SU-DHL-6 (cell line): ENCODE data around the gene TIMM9.

Experiments used
- H2AFZ ChIP-seq: fragments of 200-600 bp; sonication (generic); 2 replicates; pipeline ENCODE4 v1.6.1; 2014; ENCODE audit warnings: low read depth, mild to moderate bottlenecking, moderate library complexity, mixed read lengths, antibody characterized with exemption, low read length; ENCODE audit not compliant: severe bottlenecking
- H3F3A ChIP-seq: fragments of 200-600 bp; shearing (Covaris generic); 2 replicates; pipeline ENCODE4 v1.6.0; 2016; ENCODE audit warnings: antibody characterized with exemption, mild to moderate bottlenecking; ENCODE audit not compliant: insufficient read depth
- H3K27ac ChIP-seq: fragments of 200-600 bp; sonication (generic); 2 replicates; pipeline ENCODE4 v1.5.1; 2016; ENCODE audit warnings: low read depth, mild to moderate bottlenecking, low read length, moderate library complexity, mixed read lengths
- H3K27me3 ChIP-seq: fragments of 200-600 bp; sonication (generic), shearing (Covaris generic); 2 replicates; pipeline ENCODE4 v1.6.0; 2014; ENCODE audit warnings: mild to moderate bottlenecking, low read length
- H3K36me3 ChIP-seq: fragments of 200-600 bp; sonication (generic); 2 replicates; pipeline ENCODE4 v1.6.1; 2014; ENCODE audit warnings: mild to moderate bottlenecking, low read length, mixed read lengths
- H3K4me2 ChIP-seq: fragments of 300-600, 200-600 bp; shearing (Covaris generic), sonication (generic); 2 replicates; pipeline ENCODE4 v1.6.0; 2014; ENCODE audit warnings: low read length, low read depth, mild to moderate bottlenecking; ENCODE audit not compliant: poor library complexity, severe bottlenecking
- H3K4me3 ChIP-seq: fragments of 200-600 bp; sonication (generic); 2 replicates; pipeline ENCODE4 v1.5.1; 2014; ENCODE audit warnings: antibody characterized with exemption, low read length, mild to moderate bottlenecking, mixed read lengths; ENCODE audit not compliant: insufficient read depth, poor library complexity, severe bottlenecking
- H3K79me2 ChIP-seq: fragments of 200-600 bp; sonication (generic); 2 replicates; pipeline ENCODE4 v1.6.1; 2014; ENCODE audit warnings: mild to moderate bottlenecking, low read length, moderate library complexity; ENCODE audit not compliant: insufficient read depth
- H3K9ac ChIP-seq: fragments of 200-600 bp; sonication (generic); 2 replicates; pipeline ENCODE4 v1.7.0; 2014; ENCODE audit warnings: mild to moderate bottlenecking, low read length
- H3K9me2 ChIP-seq: fragments of 200-600 bp; sonication (generic); replicated peaks from 2 replicates; pipeline ENCODE4 v1.6.1; 2014; ENCODE audit warnings: low read length; ENCODE audit not compliant: insufficient read depth
- H3K9me3 ChIP-seq: fragments of 200-600 bp; sonication (generic); 2 replicates; pipeline ENCODE4 v1.6.1; 2014; ENCODE audit warnings: low read length, mixed read lengths; ENCODE audit not compliant: insufficient read depth
- H4K20me1 ChIP-seq: fragments of 200-600 bp; sonication (generic); 2 replicates; pipeline ENCODE4 v1.6.1; 2014; ENCODE audit warnings: low read depth, mild to moderate bottlenecking, antibody characterized with exemption, low read length, moderate library complexity, mixed read lengths
- CTCF ChIP-seq: fragments of 200-600 bp; sonication (generic); IDR thresholded peaks from one replicate; pipeline ENCODE4 v1.5.1; 2017; ENCODE audit warnings: antibody characterized with exemption, mild to moderate bottlenecking, low read length, moderate library complexity; ENCODE audit not compliant: insufficient read depth, poor library complexity, severe bottlenecking
- EZH2phosphoT487 ChIP-seq: fragments of 200-600 bp; sonication (generic), shearing (Covaris generic); conservative IDR thresholded peaks from 2 replicates; pipeline ENCODE4 v1.6.1; 2018; ENCODE audit warnings: mild to moderate bottlenecking, antibody characterized with exemption, low read length, moderate library complexity, mixed read lengths

The TIMM9 gene

GRCh38 chr14:58390830-58391229 lies 36.5 kb downstream of the TIMM9 start:
- Histone ChIP-seq H3K9me2 (no peaks in the 10 kb centered on the region), H3K9me3 (no peaks in the 10 kb centered on the region), H3K36me3 (no peaks in the 10 kb centered on the region), H3K4me2 (no peak overlapping the region), H3K79me2 (no peaks in the 10 kb centered on the region), H3K27ac (no peak overlapping the region), H3K27me3 (no peaks in the 10 kb centered on the region), H3F3A (no peaks in the 10 kb centered on the region), H3K4me3 (no peak overlapping the region), H2AFZ (no peak overlapping the region), H3K9ac (no peak overlapping the region), H4K20me1 (no peaks in the 10 kb centered on the region)
- TF ChIP-seq CTCF = no peak

GRCh38 chr14:58376791-58377190 lies 50.5 kb downstream of the TIMM9 start:
- Histone ChIP-seq H3K79me2 (no peaks in the 10 kb centered on the region), H3K27me3 (no peaks in the 10 kb centered on the region), H3K27ac (no peak overlapping the region), H3K9me2 (no peaks in the 10 kb centered on the region), H3F3A (no peaks in the 10 kb centered on the region; the same call in 1 of the 2 replicates), H3K4me2 (no peak overlapping the region), H2AFZ (no peak overlapping the region), H3K9ac (no peak overlapping the region), H4K20me1 (no peaks in the 10 kb centered on the region), H3K9me3 (no peaks in the 10 kb centered on the region), H3K36me3 (peaks cover 24% of the 10 kb centered on the region; the same call in 1 of the 2 replicates), H3K4me3 (no peak overlapping the region)
- TF ChIP-seq EZH2phosphoT487 (no peak), CTCF (no peak)

- no peak overlapping the region for H3K27ac ChIP-seq
- H3K36me3 ChIP-seq = peaks cover 52% of the 10 kb centered on the region; the same call in 1 of the 2 replicates
- H3K79me2 ChIP-seq = no peaks in the 10 kb centered on the region
- no peaks in the 10 kb centered on the region for H4K20me1 ChIP-seq
- no peaks in the 10 kb centered on the region for H3K9me2 ChIP-seq
- H3K4me2 ChIP-seq = no peak overlapping the region
- TF ChIP-seq EZH2phosphoT487 = no peak
- no peak overlapping the region for H3K9ac ChIP-seq
- no peaks in the 10 kb centered on the region for H3K9me3 ChIP-seq
- H3F3A ChIP-seq = peaks cover 4% of the 10 kb centered on the region; the same call in 1 of the 2 replicates
- no peaks in the 10 kb centered on the region for H3K27me3 ChIP-seq
- no peak overlapping the region for H3K4me3 ChIP-seq
- no peak overlapping the region for H2AFZ ChIP-seq
Measured at GRCh38 chr14:58368956-58369355, 58.4 kb downstream of the TIMM9 start.

GRCh38 chr14:58367296-58367695 lies 60.0 kb downstream of the TIMM9 start:
- H3K9me2 ChIP-seq = no peaks in the 10 kb centered on the region
- H2AFZ ChIP-seq = no peak overlapping the region
- H3K9me3 ChIP-seq = no peaks in the 10 kb centered on the region
- H3K27ac ChIP-seq = no peak overlapping the region
- no peaks in the 10 kb centered on the region for H4K20me1 ChIP-seq
- H3K9ac ChIP-seq = no peak overlapping the region
- peaks cover 4% of the 10 kb centered on the region; the same call in 1 of the 2 replicates for H3F3A ChIP-seq
- no peaks in the 10 kb centered on the region for H3K27me3 ChIP-seq
- H3K36me3 ChIP-seq = peaks cover 42% of the 10 kb centered on the region; the same call in 1 of the 2 replicates
- H3K4me2 ChIP-seq = no peak overlapping the region
- no peak overlapping the region for H3K4me3 ChIP-seq
- H3K79me2 ChIP-seq = no peaks in the 10 kb centered on the region
- TF ChIP-seq CTCF = no peak
